OCI-LY1 (cell line): ENCODE measurements around the gene TAMALIN.

Source experiments
- CTCF ChIP-seq: fragments of 200-600 bp; sonication (generic), shearing (Covaris generic); IDR thresholded peaks from 2 replicates; pipeline ENCODE4 v1.5.1; 2017; ENCODE audit warnings: mild to moderate bottlenecking, antibody characterized with exemption, low read length, moderate library complexity, mixed read lengths
- EZH2 ChIP-seq: fragments of 200-600 bp; sonication (generic), shearing (Covaris generic); IDR thresholded peaks from 2 replicates; pipeline ENCODE4 v1.8.0; 2017; ENCODE audit warnings: borderline replicate concordance, mixed run types, mild to moderate bottlenecking, antibody characterized with exemption, low read length, moderate library complexity, mixed read lengths

DNA sequence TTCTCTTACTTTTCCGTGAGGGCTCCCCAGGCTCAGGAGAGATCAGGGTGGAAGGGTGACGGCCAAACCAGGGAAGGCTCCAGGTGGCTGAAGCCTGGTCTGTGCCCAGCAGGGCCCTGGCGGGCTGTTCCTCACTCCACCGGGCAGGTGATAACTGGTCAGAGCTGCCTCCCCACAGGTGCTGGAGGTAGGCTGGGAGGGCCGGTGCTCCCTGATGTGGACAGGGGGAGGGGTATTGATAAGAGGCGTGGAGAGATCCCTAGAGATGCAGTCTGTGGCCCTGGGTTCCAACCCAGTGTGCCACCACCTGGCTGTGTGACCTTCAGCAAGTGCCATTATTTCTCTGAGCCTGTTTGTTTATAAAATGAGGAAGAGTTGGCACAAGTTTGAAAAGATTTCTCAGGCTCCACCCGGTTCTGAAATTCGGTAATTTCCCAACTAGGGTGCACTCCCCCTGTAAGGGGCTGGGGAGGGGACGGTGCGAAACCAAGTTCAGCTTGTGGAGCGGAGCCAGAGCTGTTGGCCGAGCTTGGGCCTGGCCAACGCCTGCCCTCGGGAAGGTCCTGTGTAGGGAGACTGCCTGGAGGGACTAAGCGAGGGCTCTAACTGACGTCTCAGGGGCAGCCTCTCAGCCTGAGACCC lies 43.5 kb downstream of the TAMALIN start:
- TF ChIP-seq CTCF (no peak), EZH2 (no peak)
